Kidney epithelial cell (primary cell): ENCODE measurements around the gene ERGIC1. TPM values are rescaled to one million over a fixed set of nuclear protein-coding genes. Genes with fewer than 3 reads are reported as not detected.

Experiments
- DNase-seq: peaks from one replicate; pipeline ENCODE4 v3.0.0-alpha.2; 2010; ENCODE audit warnings: low read depth
- H3K27me3 ChIP-seq: 2 replicates; pipeline ENCODE4 v1.6.0; 2011; ENCODE audit warnings: low read length; ENCODE audit not compliant: control insufficient read depth, insufficient read depth
- H3K36me3 ChIP-seq: 2 replicates; pipeline ENCODE4 v1.5.1; 2011; ENCODE audit warnings: low read length; ENCODE audit not compliant: control insufficient read depth, insufficient read depth
- H3K4me3 ChIP-seq: 2 replicates; pipeline ENCODE4 v1.5.1; 2011; ENCODE audit warnings: low read depth, mild to moderate bottlenecking, control low read depth, low read length
- total RNA-seq: library from RNA; depleted of rRNA; stranded (reverse); fragments of >200 nt; gene quantifications from 2 replicates; pipeline ENCODE4 v1.2.3, GENCODE V29; 2015
- TF ChIP-seq, protein P1 (sequence below): IDR thresholded peaks from 2 replicates; pipeline ENCODE4 v1.5.1; 2011; ENCODE audit warnings: mild to moderate bottlenecking, moderate library complexity, low read length, control low read depth, inconsistent platforms; ENCODE audit not compliant: insufficient read depth, poor library complexity, severe bottlenecking

ERGIC1 gene
- total RNA-seq, 1 donor from 2014 or later: 183 TPM

DNA sequence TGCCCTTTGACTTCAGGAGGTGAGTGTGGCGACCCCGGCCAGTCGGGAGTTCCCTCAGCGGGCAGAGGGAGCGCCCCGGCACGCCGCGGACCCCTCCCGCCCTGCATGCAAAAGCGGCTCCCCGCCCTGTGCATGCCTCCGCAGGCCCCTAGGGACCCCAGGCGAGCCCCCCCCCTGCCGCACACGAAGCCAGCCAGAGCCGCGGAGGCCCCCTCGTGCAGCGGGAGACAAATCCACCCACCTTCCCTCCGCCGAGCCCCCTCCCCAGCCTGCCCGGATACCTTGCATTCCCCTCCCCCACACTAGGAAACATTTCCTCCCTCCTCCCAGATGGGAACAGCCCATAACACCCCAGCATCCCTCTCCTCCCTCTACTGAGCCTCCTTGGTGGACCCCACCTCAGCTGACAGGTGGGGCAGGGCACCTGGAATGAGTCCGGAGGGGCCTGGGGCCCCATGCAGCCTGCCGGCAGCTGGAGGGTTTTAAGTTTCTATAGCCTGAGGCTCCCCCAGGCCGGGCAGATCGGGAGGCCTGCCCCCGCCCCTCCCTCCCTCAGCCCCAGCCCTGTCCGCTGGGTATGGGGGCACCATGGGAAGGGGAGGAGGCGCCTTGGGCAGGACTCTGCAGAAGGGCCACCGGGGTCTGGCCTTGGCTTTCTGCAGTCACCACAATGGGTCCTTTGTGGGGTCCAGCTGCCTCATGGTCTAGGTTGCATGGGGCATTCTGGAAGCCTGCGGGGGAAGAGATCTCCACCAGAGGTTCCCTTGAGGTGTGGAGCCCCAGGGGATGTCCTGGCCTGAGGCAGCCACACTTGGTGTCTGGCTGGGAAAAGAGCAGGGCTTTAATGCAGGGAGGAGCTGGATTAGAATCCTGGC lies 601 bp downstream of the ERGIC1 start:
- Histone ChIP-seq H3K36me3 (no peaks in the 10 kb centered on the region), H3K4me3 (peak overlapping the region; percentile 87), H3K27me3 (no peaks in the 10 kb centered on the region)
- DNase-seq: no peak
- TF ChIP-seq, protein P1, sequence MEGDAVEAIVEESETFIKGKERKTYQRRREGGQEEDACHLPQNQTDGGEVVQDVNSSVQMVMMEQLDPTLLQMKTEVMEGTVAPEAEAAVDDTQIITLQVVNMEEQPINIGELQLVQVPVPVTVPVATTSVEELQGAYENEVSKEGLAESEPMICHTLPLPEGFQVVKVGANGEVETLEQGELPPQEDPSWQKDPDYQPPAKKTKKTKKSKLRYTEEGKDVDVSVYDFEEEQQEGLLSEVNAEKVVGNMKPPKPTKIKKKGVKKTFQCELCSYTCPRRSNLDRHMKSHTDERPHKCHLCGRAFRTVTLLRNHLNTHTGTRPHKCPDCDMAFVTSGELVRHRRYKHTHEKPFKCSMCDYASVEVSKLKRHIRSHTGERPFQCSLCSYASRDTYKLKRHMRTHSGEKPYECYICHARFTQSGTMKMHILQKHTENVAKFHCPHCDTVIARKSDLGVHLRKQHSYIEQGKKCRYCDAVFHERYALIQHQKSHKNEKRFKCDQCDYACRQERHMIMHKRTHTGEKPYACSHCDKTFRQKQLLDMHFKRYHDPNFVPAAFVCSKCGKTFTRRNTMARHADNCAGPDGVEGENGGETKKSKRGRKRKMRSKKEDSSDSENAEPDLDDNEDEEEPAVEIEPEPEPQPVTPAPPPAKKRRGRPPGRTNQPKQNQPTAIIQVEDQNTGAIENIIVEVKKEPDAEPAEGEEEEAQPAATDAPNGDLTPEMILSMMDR: no peak

- Histone ChIP-seq H3K36me3 (no peaks in the 10 kb centered on the region), H3K27me3 (no peaks in the 10 kb centered on the region), H3K4me3 (peak overlapping the region; percentile 87)
- TF ChIP-seq, protein P1: no peak
- no peak for DNase-seq
Observed at GRCh38 chr5:172835290-172835993, 1.4 kb downstream of the ERGIC1 start.

DNA sequence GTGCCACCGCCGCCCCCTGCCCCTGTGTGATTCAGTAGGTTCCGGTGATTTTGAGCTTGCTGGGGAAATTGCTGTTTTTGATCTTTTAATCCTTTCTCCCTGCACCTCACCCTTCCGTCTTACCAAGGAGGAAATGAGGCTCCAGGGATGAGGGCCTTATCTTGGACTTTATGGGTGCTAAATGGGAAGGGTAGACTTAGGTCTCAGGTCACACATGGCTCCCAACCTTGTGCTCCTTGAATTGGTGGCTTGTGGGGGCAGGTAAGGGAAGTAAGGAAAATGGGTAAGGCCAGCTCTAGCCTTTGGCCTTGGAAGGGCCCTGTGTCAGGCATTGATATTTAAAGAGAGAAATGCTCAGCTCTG lies 1.9 kb downstream of the ERGIC1 start:
- Histone ChIP-seq H3K4me3 (no peak overlapping the region), H3K27me3 (no peaks in the 10 kb centered on the region), H3K36me3 (no peaks in the 10 kb centered on the region)
- no peak for DNase-seq
- TF ChIP-seq, protein P1: no peak

GRCh38 chr5:172837640-172838039 lies 3.6 kb downstream of the ERGIC1 start:
- H3K27me3 ChIP-seq: no peaks in the 10 kb centered on the region
- TF ChIP-seq, protein P1: no peak
- H3K4me3 ChIP-seq: no peak overlapping the region
- no peak for DNase-seq
- no peaks in the 10 kb centered on the region for H3K36me3 ChIP-seq

- TF ChIP-seq, protein P1: no peak
- Histone ChIP-seq H3K27me3 (no peaks in the 10 kb centered on the region), H3K36me3 (no peaks in the 10 kb centered on the region), H3K4me3 (no peak overlapping the region)
- DNase-seq: no peak
Observed at GRCh38 chr5:172838151-172838875, 4.3 kb downstream of the ERGIC1 start.
